Kidney epithelial cell (primary cell): ENCODE results near the gene ME2. TPM values are rescaled to one million over a fixed set of nuclear protein-coding genes. Genes with fewer than 3 reads are reported as not detected.
"Not testable (repeated sequence)": the region's sequence is repeated elsewhere in the genome, so short reads cannot be mapped to it uniquely, and the experiment has no call there.

Source experiments
- DNase-seq: peaks from one replicate; pipeline ENCODE4 v3.0.0-alpha.2; 2010; ENCODE audit warnings: low read depth
- H3K27me3 ChIP-seq: 2 replicates; pipeline ENCODE4 v1.6.0; 2011; ENCODE audit warnings: low read length; ENCODE audit not compliant: control insufficient read depth, insufficient read depth
- H3K36me3 ChIP-seq: 2 replicates; pipeline ENCODE4 v1.5.1; 2011; ENCODE audit warnings: low read length; ENCODE audit not compliant: control insufficient read depth, insufficient read depth
- H3K4me3 ChIP-seq: 2 replicates; pipeline ENCODE4 v1.5.1; 2011; ENCODE audit warnings: low read depth, mild to moderate bottlenecking, control low read depth, low read length
- CTCF ChIP-seq: IDR thresholded peaks from 2 replicates; pipeline ENCODE4 v1.5.1; 2011; ENCODE audit warnings: mild to moderate bottlenecking, moderate library complexity, low read length, control low read depth, inconsistent platforms; ENCODE audit not compliant: insufficient read depth, poor library complexity, severe bottlenecking
- total RNA-seq: library from RNA; depleted of rRNA; stranded (reverse); fragments of >200 nt; gene quantifications from 2 replicates; pipeline ENCODE4 v1.2.3, GENCODE V29; 2015

Gene ME2
- total RNA-seq, 1 donor from 2014 or later: 72.4 TPM

DNA sequence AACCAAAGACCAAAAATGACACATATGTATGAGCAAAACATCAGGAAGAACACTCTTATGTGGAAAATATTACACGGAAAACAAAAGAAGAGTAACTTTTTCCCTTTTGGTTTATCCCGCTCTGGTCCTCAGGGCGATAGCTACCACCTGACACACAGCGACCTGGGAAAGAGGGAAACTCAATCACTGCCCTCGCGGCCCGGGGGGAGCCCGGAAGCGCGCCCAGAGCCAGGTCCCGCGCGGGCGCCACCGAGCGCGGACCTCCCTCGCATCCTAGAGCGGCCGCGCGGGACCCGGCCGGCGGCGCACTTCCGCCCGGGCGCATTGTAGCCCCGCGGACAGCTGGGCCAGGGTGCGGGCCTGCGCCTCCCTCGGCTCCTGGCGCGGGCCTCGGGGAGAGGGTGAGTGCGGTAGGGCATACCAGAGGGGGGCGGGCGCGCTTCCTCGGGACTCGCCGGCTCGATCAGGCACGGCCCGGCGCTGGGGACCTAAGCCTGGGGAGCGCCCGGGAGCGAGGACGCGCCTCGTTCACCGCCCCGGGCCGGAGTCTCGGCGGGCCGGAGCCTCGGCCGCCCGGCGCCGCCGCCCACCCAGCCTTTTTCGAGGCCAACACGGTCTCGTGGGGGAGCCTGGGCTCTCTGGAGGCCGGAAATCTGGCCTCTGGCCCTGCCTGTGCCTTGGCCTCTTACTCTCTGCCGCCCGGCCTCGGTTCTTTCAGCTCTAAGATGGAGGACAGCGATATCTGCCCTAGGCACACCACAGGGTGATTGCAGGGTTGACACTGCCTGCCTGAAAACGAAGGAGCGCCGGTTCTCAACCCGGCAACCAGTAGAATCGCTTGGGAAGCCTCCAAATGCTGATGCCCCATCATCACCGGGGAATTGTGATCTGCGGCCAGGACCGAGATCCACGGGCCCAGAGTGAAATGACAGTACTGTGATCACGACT is 89.1 kb downstream of the ME2 start, which contains the start of gene ELAC1:
ELAC1 (plus strand) TSS at position 327 of the 948 bp plus-strand sequence. CDS start 6,365 bp downstream, outside the sequence.
- H3K27me3 ChIP-seq: no peaks in the 10 kb centered on the region
- peak within 1 kb of the TSS; percentile 76 for H3K4me3 ChIP-seq
- H3K36me3 ChIP-seq: no peaks in the 10 kb centered on the region
- TF ChIP-seq CTCF: no peak
- DNase-seq: no peak

- Histone ChIP-seq H3K4me3 (no peak overlapping the region), H3K36me3 (no peaks in the 10 kb centered on the region), H3K27me3 (no peaks in the 10 kb centered on the region)
- no peak for DNase-seq
- no peak for TF ChIP-seq CTCF
Observed at GRCh38 chr18:50969448-50969847, 90.5 kb downstream of the ME2 start.

DNA sequence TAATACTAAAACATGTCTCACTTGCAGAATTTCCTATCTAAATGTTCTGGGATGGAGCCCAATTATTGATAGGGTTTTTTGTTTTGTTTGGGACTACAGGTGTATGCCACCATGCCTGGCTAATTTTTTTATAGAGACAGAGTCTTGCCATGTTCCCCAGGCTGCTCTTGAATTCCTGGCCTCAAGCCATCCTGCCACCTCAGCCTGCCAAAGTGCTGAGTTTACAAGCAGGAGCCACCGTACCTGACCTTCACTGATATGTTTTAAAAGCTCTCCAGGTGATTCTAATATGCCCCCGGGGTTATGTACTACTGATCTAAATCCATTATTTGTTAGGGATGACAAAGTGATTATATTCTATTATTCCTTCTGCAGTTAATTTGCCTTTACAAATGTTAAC is 91.1 kb downstream of the ME2 start:
- no peak for TF ChIP-seq CTCF
- no peaks in the 10 kb centered on the region for H3K36me3 ChIP-seq
- DNase-seq: no peak
- no peaks in the 10 kb centered on the region for H3K27me3 ChIP-seq
- H3K4me3 ChIP-seq: no peak overlapping the region

DNA sequence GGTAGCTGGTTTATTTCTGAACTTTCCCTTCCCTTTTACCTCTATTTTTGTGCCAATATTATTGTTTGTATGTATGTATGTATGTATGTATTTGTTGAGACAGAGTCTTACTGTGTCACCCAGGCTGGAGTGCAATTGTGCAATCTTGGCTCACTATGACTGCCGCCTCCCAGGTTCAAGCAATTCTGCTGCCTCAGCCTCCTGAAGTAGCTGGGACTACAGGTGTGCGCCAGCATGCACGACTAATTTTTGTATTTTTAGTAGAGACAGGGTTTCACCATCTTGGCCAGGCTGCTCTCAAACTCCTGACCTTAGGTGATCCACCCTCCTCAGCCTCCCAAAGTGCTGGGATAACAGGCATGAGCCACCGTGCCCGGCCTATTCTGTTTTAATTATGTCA is 93.5 kb downstream of the ME2 start:
- H3K4me3 ChIP-seq, DNase-seq, H3K27me3 ChIP-seq, H3K36me3 ChIP-seq: not testable (repeated sequence)

DNA sequence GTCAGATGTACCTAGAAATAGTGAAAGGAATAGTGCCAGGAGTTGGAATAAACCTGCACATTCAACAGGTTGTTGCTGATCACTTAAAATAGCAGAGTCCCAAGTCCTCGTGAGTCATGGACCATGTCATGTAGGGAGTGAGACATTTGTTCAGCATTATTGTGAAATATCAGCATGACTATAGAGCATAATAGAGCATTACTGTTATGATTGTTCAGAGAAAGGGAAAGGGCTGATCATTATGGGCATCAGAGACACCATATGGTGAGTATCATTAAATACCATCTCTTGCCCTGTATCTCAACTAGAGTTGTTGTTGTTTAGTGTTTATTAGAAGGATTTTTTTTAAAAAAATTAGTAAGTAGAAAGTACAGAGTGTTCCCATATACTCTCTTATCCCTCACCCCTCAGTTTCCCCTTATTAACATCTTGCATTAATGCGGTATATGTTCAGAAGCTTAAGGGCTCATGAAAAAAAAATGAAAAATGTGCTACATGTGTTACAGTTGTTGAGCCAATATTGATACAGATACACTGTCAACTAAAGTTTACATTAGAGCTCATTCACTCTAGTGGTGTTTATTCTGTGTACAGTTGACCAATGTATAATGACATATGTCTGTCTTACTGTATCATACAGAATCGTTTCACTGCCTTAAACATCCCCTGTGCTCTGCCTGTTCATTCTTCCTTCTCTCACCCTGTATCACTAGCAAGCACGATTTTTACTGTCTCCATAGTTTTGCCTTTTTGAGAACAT is 94.6 kb downstream of the ME2 start:
- Histone ChIP-seq H3K4me3 (no peak overlapping the region), H3K27me3 (no peaks in the 10 kb centered on the region), H3K36me3 (no peaks in the 10 kb centered on the region)
- DNase-seq: no peak
- no peak for TF ChIP-seq CTCF

- Histone ChIP-seq H3K4me3 (no peak overlapping the region), H3K36me3 (peaks cover 1% of the 10 kb centered on the region), H3K27me3 (no peaks in the 10 kb centered on the region)
- DNase-seq: no peak
- no peak for TF ChIP-seq CTCF
Observed at GRCh38 chr18:50977037-50977760, 98.3 kb downstream of the ME2 start.
